ENCODE results near the gene SLC17A5. TPM values are rescaled to one million over a fixed set of nuclear protein-coding genes. Genes with fewer than 3 reads are reported as not detected.

SLC17A5 gene
- total and polyA plus RNA-seq, 2 donors (not counting 3 experiments of a cell fraction or from before 2014, with no cell fraction given) = 15.2 to 18.7 TPM

- Histone ChIP-seq H3K9ac (replicated peaks; ENCODE audit: extremely low read depth, insufficient read depth, low read length) (no peak overlapping the region), H3K36me3 (ENCODE audit: control insufficient read depth in 2 of 2, extremely low read depth in 1 of 2, insufficient read depth in 2 of 2, low read length in 2 of 2) (no peaks in the 10 kb centered on the region), H3K27ac (ENCODE audit: insufficient read depth, low read depth, low read length) (no peak overlapping the region), H3K4me2 (ENCODE audit: insufficient read depth, low read length) (no peak overlapping the region), H2AFZ (ENCODE audit: low read depth, low read length) (no peak overlapping the region), H3K9me1 (replicated peaks; ENCODE audit: control insufficient read depth, extremely low read depth, insufficient read depth, low read length) (no peaks in the 10 kb centered on the region), H3K4me1 (ENCODE audit: control insufficient read depth, extremely low read depth, insufficient read depth, low read length) (no peaks in the 10 kb centered on the region), H4K20me1 (replicated peaks; ENCODE audit: control insufficient read depth, extremely low read depth, insufficient read depth, low read length) (no peaks in the 10 kb centered on the region), H3K9me3 (replicated peaks; ENCODE audit: control insufficient read depth, insufficient read depth, low read length) (no peaks in the 10 kb centered on the region), H3K79me2 (ENCODE audit: control insufficient read depth, insufficient read depth, low read length) (no peaks in the 10 kb centered on the region), H3K27me3 (ENCODE audit: control insufficient read depth in 2 of 2, insufficient read depth in 2 of 2, low read length in 2 of 2) (no peaks in the 10 kb centered on the region), H3K4me3 (replicated peaks in 1 of 3; ENCODE audit: insufficient read depth in 1 of 3, low read depth in 1 of 3, low read length in 3 of 3) (no peak overlapping the region)
- FAIRE-seq = peak; percentile 74
- POLR2A ChIA-PET = interaction anchor here (0.7 to 3.7 kb wide), 3 partner anchors 24 to 97 kb away, joined by 4 to 26 read pairs (median 10); partner anchors contain the start of gene EEF1A1
- CTCF ChIA-PET = interaction anchor here (0.6 to 5.3 kb wide), 17 partner anchors 11 to 222 kb away, joined by 3 to 113 read pairs (median 4); partner anchors contain the start of gene MTO1
- dilution Hi-C loops (cut with MboI; ENCODE audit: extremely low pct_ligation_motif_present, low sequenced_read_pairs) (no loop called here), intact Hi-C loops (cut with micrococcal nuclease) (loop anchor here (1.0 kb wide), 3 partner anchors 30 to 325 kb away; no protein-coding TSS in a partner anchor)
- BruUV-seq (replicated peaks) = no TSS peak
- TF ChIP-seq POLR2A (IDR thresholded peaks at IDR 0.05; ENCODE audit: low read depth, low read length) (no peak), MYC (IDR thresholded peaks at IDR 0.05; ENCODE audit: low read depth, low read length) (no peak), JUN (IDR thresholded peaks at IDR 0.05; ENCODE audit: borderline replicate concordance, insufficient read depth, insufficient read length, low read depth) (no peak), MAX (IDR thresholded peaks at IDR 0.05; ENCODE audit: insufficient read depth, insufficient read length) (no peak), POLR2AphosphoS5 (IDR thresholded peaks at IDR 0.05; ENCODE audit: insufficient read depth, low read depth, low read length) (no peak), EZH2 (IDR thresholded peaks at IDR 0.05; ENCODE audit: borderline replicate concordance, low read depth, low read length, severe bottlenecking) (no peak), FOS (IDR thresholded peaks at IDR 0.05; ENCODE audit: borderline replicate concordance, insufficient read depth, low read length) (no peak), GATA2 (IDR thresholded peaks at IDR 0.05; ENCODE audit: insufficient read depth, insufficient read length, low read depth, low read length) (no peak), CTCF (IDR thresholded peaks at IDR 0.05; ENCODE audit: extremely low read depth in 1 of 2, insufficient read depth in 1 of 2, low read depth in 1 of 2, low read length in 2 of 2) (peak; percentile 28 to 31)
- peak; percentile 77 for DNase-seq (ENCODE audit: low read depth, low spot score)
These were observed 43.1 kb downstream of the SLC17A5 start for GRCh38 chr6:73610444-73611275.
